GM12891 (cell line): ENCODE measurements around the gene PFN4.

ENCODE experiments used
- POLR2A ChIP-seq: IDR thresholded peaks from 2 replicates; pipeline ENCODE4 v1.6.1; 2011; ENCODE audit warnings: low read depth, low read length, control low read depth
- TAF1 ChIP-seq: IDR thresholded peaks from 2 replicates; pipeline ENCODE4 v1.6.1; 2011; ENCODE audit warnings: low read depth, low read length, control low read depth

GRCh38 chr2:24085200-24085489 is 38.0 kb downstream of the PFN4 start:
- no peak for TF ChIP-seq POLR2A
- TF ChIP-seq TAF1: no peak
